ENCODE results near the gene TMEM168.
"Not testable (repeated sequence)": the region's sequence is repeated elsewhere in the genome, so short reads cannot be mapped to it uniquely, and the experiment has no call there.

TMEM168 gene, protein sequence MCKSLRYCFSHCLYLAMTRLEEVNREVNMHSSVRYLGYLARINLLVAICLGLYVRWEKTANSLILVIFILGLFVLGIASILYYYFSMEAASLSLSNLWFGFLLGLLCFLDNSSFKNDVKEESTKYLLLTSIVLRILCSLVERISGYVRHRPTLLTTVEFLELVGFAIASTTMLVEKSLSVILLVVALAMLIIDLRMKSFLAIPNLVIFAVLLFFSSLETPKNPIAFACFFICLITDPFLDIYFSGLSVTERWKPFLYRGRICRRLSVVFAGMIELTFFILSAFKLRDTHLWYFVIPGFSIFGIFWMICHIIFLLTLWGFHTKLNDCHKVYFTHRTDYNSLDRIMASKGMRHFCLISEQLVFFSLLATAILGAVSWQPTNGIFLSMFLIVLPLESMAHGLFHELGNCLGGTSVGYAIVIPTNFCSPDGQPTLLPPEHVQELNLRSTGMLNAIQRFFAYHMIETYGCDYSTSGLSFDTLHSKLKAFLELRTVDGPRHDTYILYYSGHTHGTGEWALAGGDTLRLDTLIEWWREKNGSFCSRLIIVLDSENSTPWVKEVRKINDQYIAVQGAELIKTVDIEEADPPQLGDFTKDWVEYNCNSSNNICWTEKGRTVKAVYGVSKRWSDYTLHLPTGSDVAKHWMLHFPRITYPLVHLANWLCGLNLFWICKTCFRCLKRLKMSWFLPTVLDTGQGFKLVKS

DNA sequence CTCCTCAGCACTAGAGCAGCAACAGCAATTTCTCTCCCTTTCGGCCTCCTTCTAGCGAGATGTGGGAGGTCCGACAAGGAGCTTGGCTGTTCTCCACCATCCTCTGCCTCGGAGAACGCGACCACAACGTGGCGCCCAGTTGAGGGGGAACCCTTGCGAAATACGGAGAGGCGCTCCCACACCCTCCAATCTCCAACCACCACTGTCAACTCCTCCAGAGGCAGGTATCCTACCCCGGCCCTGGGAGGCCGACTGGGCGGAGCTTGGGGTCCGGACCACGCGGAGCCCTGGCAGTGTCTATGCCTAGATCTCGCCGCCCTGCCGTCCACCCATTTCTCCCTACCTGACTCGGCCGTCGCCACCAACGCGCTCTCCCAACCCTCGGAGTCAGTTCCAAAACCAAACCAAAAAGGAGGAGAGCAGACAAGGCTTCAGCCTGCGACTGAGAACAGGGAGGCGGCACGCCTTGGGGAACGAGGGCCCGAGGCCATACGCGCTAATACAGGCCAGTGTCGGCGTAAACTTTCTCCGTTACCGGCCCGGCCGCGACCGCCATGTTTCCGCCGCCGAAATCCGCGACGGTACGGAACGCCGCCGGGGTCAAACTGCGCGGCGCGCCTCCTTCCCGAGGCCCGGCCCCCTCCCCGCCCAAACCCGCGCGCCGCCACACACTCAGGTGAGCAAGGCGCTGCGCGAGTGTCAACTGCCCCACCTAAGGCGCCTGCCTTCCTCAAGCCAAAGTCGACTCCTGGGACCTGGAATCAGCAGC lies at the start of gene TMEM168:
Gene TMEM168, minus strand, starts transcription at position 577 of the 769 bp plus-strand sequence. CDS start 5,568 bp downstream, outside the sequence.
- peak; percentile 68 to 80 for DNase-seq

DNA sequence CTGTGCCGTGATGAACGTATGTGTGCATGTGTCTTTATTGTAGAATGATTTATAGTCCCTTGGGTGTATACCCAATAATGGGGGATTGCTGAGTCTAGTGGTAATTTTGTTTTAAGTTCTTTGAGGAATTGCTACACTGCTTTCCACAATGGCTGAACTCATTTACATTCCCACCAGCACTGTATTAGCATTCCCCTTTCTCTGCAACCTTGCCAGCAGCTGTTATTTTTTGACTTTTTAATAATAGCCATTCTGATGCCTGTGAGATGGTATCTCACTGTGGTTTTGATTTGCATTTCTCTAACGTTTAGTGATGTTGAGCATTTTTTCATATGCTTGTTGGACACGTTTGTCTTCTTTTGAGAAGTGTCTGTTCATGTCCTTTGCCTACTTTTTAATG lies 45.7 kb upstream of the TMEM168 start:
- not testable (repeated sequence) for DNase-seq

DNA sequence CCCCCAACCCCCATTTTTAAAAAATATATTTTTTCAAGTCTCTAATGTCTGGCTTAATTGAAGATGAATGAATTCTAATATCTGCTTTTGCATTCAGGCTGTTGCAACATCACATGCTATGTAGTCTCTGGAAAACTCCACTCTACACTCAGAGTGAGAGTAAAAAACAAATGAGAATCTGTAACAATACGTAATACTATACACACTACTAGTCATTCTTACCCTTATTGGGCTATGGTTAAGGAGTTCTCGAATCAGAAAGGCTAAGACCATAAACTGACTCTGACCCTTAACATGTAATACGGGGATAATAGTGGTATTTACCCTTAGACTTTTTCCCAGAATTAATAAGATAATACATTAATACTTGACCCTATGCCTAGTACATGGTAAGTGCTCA lies 42.9 kb upstream of the TMEM168 start:
- no peak for DNase-seq

DNA sequence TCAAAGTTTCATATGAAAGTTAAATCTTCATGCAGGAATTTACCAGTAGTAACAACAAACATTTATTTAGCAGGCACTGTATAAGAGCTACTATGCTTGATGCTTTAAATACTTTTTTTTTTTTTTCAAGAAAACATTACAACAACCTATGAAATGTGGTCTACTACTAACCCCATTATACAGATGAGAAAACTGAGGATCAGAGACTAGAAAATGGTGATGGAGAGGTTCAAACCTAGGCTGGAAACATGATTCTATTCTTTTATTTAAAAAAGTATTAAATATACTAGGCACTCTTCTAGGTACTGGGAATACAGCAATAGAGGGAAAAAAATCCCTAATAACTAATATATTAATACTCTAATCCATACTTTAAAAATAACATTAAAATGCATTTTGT lies 40.6 kb upstream of the TMEM168 start:
- no peak for DNase-seq

DNA sequence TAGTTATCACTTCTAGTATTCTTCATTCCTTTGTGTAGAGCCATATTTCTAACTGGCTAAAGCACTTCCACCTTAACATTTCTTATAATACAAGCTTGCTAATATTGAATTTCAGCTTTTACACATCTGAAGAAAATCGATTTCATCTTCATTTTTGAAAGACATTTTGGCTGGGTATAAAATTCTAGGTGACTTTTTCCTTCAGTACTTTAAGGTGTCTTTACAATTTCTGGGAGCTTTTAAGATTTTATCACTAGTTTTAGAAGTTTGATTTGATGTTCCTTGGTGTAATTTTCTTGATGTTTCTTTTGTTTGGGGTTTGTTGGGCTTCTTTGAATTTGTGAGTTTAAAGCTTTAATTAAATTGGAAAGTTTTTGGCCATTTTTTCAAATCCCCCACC lies 38.5 kb upstream of the TMEM168 start:
- DNase-seq = no peak

DNA sequence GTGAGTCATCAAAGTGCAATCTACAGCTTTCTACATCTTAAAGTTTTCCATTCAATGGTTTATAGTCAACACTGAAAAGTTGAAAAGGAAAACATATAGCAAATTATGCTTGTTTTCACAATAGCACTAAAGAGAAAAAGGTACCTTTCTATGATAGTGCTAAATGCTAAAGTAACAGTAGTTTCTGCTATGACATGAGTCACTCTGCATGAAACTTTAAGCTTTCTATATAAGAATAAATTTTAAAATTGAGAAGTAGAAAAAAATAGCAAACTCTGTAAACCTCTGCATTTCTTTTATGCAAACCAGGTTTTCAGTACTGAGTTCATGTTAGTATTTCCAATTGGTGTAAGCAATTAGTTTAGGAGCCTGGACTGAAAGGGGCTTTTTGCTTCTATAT lies 31.2 kb upstream of the TMEM168 start:
- no peak for DNase-seq

DNA sequence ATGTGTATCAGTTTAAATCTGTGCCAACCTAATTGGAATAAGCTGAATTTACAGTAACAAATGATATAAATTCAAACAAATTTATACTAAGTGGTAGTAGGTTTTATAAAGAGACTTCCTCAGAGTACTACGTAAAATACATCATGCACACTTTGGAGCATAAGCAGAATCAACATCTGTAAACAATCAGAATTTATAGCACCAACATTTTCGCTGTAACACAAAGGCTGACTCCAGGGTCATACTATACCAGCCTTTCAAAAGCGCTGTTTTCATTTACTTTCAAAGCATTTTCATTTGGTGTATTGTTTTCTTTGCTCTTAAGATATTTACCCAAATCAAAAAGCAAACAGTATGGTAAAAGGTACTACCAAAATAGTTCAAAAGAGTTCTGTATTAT lies 29.3 kb upstream of the TMEM168 start:
- no peak for DNase-seq

DNA sequence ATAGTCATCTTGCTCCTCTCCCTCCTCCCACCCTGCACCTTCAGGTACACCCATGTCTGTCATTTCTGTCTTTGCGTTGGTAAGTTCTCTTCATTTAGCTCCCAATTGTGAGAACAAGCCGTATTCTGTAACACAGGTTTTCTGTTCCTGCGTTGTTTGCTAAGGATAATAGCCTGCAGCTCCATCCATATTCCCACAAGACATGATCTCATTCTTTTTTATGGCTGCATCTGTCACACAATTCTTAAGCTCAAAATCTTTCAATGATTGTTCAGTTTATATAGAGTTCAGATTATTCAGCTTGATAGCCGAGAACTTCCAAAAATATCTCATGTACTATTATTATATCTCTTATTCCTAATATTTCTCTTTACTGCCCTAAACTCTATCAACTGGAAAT lies 16.0 kb upstream of the TMEM168 start:
- peak in 1 of 2 experiments; percentile 57 for DNase-seq

DNA sequence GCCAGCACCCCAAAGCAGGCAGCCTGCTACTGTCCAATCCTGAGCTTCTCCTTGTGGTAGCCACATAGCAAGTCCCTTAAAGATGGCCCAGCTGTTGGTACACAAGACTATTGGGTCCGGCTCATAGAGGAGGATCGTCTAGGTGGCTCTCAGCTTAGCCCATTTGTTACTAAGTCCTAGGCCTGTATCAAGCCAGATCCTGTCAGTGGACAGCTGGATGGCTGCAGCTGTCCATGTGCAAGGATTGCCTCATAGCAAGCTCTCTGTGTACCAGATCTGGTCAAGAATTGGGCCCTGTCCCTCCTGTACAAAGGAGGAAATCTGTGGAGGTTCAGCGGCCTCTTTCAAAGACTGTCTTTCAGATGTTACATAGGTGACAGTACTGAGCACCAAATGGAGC lies 12.2 kb upstream of the TMEM168 start:
- no peak for DNase-seq

DNA sequence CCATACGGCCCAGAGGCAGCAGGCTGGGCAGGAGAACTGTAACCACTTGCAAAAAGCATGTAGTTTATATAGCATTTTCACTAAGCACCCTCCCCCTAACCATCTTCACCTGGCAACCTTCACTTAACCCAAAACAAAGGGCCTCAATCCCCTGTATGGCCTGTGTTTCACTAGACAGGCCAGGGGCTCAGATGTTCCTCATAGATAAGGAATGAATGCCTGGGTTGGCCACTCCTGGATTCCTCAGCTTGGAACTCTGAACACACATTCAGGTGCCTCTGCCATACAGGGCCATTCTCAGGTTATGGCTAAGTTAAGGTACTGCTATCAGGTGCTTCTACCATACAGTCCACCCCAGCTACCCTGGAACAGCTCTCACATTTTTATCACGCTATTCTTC lies 10.3 kb upstream of the TMEM168 start:
- DNase-seq = no peak

DNA sequence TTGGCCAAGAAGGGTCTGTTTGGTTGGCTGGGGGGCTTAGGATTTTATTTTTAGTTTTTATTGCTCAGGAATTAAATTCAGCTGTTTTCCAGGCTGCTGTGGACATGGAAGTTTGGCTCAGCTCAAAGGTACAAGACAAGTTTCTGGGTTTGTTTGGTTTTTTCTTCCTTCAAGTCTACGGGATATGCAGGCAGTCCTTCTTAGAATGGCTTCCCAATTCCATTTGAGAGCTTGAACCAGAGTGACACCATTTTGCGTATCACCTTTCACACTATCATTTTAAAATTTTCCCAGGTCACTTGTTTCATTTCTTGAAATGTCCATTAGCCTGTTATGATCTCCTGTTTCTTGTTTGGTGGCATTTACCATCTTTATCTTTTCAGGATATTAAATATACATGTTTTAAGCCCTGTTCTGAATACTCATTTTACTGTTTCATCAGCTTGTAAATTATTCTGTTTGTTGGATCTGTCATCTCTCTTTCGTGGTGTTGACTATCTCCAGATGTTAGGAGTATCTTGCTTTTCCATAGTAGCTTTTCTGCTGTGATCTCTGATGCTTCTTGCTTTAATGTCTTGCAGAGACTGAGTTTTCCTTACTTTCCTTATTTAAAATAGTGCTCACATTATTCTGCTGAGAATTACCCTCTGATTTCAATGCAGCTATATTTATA lies 9.4 kb upstream of the TMEM168 start:
- DNase-seq = no peak

DNA sequence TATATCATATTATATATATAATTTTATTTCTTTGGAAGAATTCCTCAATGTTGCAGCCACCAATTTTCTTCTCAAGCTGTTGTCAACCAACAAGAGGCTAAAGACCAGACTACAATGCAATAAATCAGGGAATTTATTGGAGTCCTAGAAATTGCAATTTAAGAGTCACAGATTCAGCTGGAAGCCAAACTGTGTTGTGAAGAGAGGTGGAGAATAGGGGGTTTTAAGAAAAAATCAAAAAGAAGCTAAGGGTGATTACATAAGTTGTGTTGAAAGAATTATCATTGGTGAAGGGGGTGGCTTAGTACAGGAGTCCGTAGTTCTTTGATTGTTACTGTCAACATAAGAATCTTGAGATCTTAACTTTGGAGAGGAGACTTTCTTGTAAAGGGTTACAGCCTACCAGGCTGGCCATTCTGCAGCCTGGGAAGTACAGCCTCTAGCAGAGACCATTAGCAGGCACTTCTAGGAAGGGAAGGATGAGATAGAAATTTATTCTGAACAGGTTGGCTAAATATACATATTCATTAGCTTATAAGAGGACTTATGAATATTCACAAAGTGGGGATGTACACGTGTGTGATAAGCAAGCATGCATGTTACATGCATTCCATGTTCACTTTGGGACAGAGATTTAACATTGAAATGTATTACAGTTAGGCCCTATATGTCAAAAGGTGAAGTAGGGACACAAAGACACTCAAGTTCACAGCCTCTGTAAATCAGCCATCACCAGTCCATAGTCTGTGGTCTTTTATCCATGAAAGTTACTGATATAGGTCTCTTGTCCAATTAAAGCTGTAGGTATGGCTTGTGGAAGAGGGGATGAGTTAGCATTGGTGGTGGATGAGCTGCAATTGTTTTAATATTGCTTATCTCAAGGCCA lies 8.3 kb upstream of the TMEM168 start:
- no peak for DNase-seq

DNA sequence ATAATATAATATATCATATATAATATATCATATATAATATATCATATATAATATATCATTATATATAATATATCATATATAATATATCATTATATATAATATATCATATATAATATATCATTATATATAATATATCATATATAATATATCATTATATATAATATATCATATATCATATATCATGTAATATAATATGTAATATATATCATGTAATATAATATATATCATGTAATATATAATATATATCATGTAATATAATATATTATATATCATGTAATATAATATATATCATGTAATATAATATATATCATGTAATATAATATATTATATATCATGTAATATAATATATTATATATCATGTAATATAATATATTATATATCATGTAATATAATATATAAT lies 6.4 kb upstream of the TMEM168 start:
- DNase-seq = not testable (repeated sequence)

DNA sequence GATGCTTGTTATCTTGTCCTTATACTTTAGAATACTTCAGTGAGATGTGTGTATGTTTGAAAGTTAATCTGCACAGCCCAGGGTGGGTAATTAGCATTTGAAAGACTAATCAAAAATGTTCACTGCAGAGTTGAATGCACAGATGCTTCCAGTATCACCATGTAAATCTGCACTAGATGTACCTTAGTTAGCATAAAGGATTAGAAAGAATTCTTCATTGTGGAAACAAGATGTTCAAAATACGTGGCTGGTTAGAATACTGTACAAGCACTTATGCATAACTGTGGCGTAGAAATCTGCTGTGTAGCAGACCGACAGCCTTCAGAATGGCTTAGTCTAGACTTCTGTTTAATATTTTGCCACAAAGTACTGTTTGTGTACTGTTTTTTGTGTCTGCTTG lies 2.2 kb upstream of the TMEM168 start:
- DNase-seq = peak; percentile 22 to 44

DNA sequence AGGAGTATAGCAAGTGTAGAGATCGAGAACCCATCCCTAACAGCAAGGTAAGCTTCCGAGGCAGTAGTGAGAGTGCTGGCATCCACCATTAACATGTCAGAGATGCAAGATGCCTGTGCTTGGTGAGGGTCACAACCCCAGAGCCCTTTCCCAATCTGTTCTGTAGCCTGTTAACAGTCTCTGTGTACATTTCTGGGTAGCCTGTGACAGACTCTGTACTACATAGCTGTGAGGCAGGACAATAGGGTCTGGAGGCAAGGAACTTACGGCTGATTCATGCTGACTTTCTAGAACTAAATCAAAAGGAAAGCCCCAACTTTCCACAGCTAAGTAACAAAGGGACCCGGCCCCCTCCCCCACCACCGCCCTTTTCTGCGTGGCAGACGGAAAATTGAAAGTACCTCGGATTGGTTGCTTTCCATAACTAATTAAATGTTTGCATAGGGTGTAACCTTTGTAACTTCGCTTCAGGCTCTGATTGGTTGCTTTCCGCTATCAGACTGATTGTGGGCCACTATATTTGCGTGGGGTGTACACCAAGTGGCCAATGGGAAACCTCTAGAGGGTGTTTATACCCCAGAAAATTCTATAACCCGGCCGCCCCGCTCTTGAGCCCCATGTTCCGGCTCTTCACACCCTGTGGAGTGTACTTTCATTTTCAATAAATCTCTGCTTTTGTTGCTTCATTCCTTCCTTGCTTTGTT lies 1.4 kb upstream of the TMEM168 start:
- no peak for DNase-seq

DNA sequence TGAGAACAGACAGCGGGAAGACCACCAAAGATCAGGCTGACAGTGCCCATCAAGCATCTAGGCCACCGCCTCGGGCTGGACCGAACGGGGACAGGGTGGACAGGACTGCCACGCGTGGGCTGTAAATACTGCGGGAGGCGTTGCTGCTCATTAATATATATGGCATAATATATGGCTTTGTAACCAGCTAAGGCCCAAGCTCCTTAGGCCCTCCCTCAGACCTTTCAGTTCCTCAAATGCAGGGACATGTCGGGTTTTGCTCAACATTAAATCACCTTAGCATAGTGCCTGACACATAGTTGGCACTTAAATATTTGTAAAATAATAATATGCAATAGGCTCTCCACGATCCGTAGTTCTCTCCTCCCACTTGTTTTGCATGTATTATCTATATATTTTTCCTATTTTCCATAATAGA lies 402 bp upstream of the TMEM168 start:
- DNase-seq = no peak

DNA sequence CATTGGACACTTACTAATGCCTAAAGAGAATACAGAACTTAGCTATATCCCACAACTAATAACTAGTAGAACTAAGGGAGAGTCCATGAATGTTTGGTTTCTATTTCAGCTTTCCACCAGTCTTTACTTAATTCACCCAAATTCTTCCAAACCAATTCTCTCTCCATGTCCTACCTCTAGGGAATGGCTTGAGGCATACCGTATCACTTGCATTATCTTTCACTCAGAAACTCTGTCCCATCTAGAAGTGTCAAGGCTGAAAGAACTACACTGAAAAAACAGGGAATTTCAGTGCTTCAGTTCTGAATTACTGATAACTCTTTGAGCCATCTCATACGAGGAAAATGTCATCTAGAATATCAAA lies 758 bp downstream of the TMEM168 start:
- no peak for DNase-seq

DNA sequence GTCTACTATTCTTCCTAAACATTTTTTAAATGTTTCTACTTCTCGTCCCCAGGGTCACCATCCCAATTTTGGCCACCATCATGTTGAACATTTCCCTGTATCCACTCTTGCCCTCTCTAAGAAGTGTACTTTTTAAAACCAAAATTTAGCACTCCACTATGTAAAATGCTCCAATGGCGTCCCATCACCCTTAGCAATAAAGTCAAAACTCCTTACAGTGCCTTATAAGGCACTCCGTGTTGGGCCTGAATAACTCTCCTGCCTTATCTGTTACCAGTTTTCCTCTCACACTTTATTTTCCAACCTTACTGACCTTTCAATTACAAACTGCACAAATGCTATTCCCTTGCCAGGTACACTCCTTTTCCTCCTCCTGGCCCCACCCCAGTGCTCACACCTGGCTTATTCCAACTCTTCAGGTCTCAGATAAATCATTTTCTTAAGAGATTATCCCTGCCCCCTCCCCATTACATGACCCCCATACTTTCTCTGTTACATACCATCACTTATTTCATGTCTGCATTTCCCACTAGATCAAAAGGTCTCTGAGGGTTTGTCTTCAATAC lies 1.3 kb downstream of the TMEM168 start:
- no peak for DNase-seq

DNA sequence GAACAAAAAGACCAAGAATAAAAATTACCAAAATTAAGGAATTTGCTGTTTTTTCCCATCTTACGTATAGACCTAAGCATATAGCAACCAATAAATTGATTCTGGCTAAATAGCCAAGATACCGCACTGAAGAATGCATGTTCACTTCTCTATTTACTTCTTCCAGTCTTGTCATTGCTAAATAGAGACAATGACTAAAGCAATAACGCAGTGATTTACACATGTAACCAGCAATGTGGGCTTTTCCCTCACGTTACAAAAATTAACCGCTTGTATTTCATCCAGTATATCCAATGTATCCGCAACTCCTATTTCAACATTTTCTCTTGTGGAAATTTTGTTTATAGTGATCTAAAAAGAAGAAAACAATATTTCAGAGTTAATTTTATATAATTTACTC lies 5.6 kb downstream of the TMEM168 start:
- DNase-seq = no peak

DNA sequence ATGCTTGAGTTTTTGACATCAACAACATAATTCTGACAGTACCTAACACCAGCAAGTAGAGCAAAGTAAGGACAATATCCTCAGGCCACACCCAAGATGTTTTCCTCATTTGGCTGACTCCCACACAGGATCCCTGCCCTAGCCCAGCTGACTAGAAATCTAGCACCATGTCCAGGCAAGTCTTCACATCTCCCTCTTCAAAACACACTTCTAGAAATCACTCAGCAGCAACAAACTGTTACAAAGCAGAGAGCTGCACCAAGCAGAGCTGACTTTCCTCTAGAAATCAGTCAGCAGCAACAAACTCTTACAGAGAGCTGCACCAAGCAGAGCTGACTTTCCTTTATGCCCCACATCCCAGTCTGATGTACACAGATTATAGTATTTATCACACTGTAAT lies 7.7 kb downstream of the TMEM168 start:
- DNase-seq = no peak

DNA sequence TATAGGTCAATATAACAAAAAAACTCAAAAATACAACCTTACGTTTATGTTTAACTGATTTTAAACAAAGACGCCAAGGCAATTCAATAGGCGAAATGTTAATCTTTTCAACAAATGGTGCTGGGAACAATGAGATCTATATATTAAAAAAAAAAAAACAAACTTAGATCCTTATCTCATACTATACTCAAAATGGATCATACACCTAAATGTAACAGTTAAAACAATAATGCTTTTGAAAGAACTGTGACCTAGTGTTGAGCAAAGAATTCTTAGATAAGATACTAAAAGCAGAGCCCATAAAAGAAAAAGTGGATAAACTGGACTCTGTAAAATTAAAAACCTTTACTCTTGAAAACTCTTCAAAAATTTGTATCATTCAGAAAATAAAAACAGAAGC lies 8.6 kb downstream of the TMEM168 start:
- DNase-seq = no peak
